ENCODE data around the gene PROB1.

- TF ChIP-seq CTCF (IDR thresholded peaks at IDR 0.05; ENCODE audit: insufficient read depth, low read length, poor library complexity, severe bottlenecking) = no peak
- TF ChIP-seq EZH2phosphoT487 (conservative IDR thresholded peaks at IDR 0.05; ENCODE audit: low read length) = no peak
Observed at GRCh38 chr5:139406963-139407362, 12.1 kb upstream of the PROB1 start.

All from SU-DHL-6 (cell line).